Lower leg skin (tissue), 3 donors: ENCODE data around the gene SPAG5.

Source experiments
- CTCF ChIP-seq, 3 donors: fragments of 450-650 bp; IDR thresholded peaks; one replicate each; pipeline ENCODE4 v1.5.1; 2016; ENCODE audit warnings: antibody characterized with exemption in 3 of 3, mild to moderate bottlenecking in 3 of 3, moderate library complexity in 2 of 3
- POLR2A ChIP-seq, 2 donors: fragments of 450-650 bp; IDR thresholded peaks; one replicate each; pipeline ENCODE4 v1.6.1; 2016 to 2017; ENCODE audit warnings: antibody characterized with exemption in 2 of 2, mild to moderate bottlenecking in 1 of 2, moderate library complexity in 1 of 2

- TF ChIP-seq CTCF (IDR thresholded peaks at IDR 0.05) (no peak), POLR2A (IDR thresholded peaks at IDR 0.05) (no peak)
Observed at GRCh38 chr17:28550858-28551257, 48.0 kb downstream of the SPAG5 start.
